ENCODE measurements around the gene PADI1.

Gene PADI1

DNA sequence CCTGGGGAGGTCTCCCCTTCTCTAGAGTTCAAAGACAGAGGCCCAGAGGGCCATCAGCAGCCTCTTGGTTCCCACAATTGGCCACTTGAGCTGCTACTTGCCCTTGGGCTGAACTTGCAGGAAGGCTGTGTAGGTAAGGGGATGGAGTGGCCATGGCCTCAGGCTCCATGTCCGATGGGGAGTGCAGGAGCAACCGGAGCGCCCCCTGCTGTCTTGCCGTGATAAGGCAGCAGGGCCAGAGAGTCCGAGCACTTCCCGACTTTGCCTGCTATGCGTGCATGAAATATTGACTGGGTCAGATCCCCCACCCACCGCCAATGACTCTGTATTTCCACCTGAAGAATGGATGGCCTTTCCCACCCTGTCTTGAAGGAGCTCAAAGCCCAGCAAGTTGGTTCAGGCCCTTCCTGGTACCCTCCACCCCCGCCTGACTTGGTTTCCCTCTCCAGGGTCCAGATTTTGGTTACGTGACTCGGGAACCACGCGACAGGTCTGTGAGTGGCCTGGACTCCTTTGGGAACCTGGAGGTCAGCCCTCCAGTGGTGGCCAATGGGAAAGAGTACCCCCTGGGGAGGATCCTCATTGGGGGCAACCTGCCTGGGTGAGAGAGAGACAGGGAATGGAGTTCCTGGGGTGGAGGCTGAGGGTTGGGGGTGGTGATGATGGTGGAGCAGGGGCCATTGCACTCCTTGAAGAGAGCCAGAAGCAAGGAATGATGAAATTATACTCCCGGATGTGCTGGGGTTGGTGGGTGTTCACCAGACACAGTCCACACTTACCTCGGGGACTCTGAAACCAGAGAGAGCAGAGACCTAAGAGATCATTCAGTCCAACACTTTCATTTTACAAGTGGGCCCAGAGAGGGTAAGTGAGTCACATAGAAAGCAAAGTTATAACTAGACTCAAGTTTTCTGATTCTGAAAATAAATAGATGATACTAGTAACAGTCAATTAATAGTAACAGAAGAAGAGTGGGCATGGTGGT, 69.5 kb downstream of the PADI1 start:
- DNase-seq, result peak; percentile 21

GRCh38 chr1:17276568-17276967, 71.6 kb downstream of the PADI1 start:
- DNase-seq, result peak; percentile 0

- no peak for DNase-seq
Measured at GRCh38 chr1:17277511-17278159, 72.7 kb downstream of the PADI1 start.

DNA sequence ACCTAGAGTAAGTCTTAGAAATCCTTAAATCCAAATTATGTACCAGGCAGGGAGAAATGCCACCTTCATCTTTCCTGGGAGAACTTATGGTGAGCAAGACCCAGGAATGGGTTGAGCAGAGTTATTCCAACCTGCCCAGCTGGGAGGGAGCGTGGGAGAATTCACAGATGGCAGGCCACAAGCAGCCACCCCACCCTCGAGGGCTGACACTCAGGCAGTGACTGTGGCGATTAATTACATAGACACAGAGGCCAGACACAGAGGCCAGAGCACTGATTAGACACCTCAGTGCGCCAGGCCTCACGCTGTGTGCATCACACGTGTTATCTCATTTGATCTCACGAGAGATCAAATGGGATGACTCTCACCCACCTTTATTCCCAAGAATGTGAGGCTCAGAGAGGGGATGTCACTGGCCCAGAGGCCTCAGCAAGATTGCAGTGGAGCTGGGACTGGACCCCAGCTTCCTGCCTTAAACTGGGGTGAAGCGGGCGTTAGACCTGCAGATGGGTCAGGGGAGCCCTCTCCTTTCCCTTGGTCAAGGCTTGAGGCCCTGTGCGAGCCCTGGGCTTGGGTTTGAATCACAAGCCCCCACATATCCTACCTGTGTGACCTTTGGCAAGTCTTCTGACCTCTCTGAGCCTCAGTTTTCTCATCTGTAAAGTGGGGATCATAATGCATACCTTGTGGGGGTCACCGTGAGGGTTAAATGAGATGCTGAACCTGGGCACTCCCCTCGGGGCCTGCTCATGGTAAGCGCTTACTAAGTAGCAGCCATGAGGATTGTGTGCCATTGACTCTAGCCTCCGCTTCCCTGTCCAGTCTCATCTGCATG, 74.3 kb downstream of the PADI1 start:
- no peak for DNase-seq

GRCh38 chr1:17280436-17280835, 75.5 kb downstream of the PADI1 start:
- DNase-seq, result no peak

DNA sequence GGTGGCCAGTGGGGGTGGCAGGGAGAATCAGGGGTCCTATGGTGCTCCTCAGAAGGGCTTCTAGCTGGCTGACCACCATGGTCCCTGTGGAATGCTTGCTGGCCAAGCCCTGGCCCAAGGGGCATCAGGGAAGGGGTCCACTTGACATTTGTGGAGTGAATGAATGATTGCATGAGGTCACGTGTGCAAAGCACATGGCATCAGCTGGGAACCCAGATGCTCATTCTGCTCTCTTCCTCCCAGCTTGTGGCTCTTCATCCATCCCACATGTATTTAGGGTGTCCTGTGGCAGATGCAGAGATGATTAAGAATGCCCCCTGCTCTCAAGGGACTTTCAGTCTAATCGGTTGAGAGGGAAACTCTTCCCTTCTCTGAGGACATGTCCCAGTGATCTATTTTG, 76.0 kb downstream of the PADI1 start:
- no peak for DNase-seq

GRCh38 chr1:17281775-17282181, 76.8 kb downstream of the PADI1 start:
- peak; percentile 12 for DNase-seq

GRCh38 chr1:17282836-17283235, 77.9 kb downstream of the PADI1 start:
- no peak for DNase-seq

- no peak for DNase-seq
Measured at GRCh38 chr1:17286646-17287045, 81.7 kb downstream of the PADI1 start.

- no peak for DNase-seq
Measured at GRCh38 chr1:17287130-17287776, 82.3 kb downstream of the PADI1 start.

GRCh38 chr1:17289721-17290120, 84.8 kb downstream of the PADI1 start:
- no peak for DNase-seq

- DNase-seq, result no peak
Measured at GRCh38 chr1:17290553-17290952, 85.6 kb downstream of the PADI1 start.

GRCh38 chr1:17292299-17293160, 87.6 kb downstream of the PADI1 start:
- no peak for DNase-seq

DNA sequence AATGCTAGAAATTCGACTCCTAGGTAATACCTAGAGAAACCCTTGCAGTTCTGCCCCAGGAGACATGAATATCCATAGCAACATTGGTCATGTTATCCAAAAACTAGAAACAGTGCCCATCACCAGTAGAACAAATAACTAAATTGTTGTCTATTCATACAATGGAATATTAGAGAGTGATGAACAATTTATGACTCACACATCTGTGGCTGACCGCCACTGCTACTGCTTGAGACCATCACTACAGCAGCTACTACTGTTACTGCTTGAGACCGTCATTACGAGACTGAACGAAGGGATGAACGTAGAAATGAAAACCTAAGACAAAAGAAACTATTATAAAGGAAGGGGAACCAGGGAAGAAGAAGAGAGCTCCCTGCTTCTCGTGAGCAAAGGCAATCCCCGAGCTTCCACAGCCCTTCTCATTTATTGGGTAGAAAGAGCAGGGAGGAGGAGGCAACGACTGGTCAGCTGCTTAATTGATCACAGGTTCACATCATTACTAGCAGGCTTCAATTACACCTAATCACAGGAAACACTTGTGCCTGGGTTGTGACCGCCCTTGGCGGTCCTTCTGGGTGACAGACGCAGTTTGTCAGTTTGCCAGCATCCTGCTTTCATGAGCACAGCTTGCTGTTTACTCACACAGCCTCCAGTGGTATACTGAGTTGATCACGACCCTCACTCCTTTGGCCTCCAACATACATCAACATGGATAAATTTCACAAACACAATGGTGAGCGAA, 88.9 kb downstream of the PADI1 start:
- no peak for DNase-seq

GRCh38 chr1:17295292-17295691, 90.4 kb downstream of the PADI1 start:
- no peak for DNase-seq

All from CD4-positive, alpha-beta T cell treated with Interleukin-10 for 1 hour (primary cell).